Stimulated activated CD4-positive, alpha-beta T cell treated with anti-CD3 and anti-CD28 coated beads, Interleukin-15, amount 100 ng/mL, for 48 hours (primary cell): ENCODE data around the gene STIP1.

Source experiments
- DNase-seq, 2 donors: peaks; one replicate each; pipeline ENCODE4 v3.0.0-alpha.2; 2020; ENCODE audit warnings: low read depth in 2 of 2

Gene STIP1

DNA sequence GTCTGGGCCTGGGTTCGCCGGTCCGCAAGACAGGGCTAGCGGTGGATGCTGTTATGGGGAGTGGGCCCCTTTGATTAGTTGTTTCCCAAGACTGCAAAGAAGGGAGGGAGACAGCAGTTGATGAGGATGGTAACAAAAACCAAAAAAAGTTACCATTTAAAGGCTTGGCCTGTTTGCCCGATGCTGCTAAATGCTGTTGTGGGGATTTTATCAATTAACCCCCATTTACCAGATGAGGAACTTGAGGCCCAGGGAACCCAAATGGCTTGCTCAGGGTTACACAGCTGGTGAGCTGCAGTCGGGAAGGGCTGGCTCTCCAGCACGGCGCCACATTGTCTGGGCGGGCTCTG, 36.7 kb downstream of the STIP1 start:
- no peak for DNase-seq

DNA sequence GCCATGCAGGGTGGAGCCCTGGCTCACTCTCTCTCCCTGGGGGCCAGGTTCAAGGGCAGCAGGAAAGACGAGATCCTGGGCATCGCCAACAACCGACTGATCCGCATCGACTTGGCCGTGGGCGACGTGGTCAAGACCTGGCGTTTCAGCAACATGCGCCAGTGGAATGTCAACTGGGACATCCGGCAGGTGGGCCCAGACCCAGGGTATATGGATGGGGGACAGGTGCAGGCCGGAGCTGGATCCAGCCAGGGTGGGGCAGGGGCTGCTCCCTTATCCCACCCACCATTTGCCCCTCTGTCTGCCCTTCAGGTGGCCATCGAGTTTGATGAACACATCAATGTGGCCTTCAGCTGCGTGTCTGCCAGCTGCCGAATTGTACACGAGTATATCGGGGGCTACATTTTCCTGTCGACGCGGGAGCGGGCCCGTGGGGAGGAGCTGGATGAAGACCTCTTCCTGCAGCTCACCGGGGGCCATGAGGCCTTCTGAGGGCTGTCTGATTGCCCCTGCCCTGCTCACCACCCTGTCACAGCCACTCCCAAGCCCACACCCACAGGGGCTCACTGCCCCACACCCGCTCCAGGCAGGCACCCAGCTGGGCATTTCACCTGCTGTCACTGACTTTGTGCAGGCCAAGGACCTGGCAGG, 37.2 kb downstream of the STIP1 start:
- DNase-seq = no peak

DNA sequence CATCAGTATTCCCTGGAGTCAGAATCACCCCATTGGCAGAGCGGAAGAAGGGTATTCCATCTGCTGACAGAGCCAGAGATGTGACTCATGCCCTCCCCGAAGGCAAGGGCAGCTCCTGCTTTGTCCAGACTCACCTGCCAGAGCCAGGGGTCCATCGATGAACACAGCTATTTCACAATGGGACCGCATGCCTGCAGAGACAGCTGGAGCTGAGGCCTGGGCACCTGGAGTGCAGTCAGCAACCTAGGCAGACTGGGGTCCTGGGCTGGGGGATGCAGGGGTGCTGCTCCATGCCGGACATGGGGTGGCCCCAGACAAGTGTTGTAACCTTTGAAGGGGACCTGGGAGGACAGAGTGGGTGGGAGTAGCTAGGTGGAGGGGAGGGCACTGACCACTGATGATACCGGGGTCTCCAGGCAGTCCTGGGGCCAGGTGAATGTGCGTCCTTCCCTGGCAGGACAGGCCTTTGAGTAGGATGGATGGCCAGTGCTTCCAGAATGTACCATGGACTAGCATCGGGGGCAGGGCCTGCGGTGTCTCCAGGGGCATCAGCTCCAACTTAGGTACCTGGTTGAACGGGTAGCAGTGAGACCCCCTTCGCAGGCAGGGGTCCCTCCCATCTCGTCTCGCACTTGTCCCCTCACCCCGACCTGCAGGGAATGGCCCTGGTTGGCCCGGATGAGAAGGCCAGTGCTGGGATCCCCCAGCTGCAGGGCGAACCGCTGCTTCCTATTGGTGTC, 38.4 kb downstream of the STIP1 start:
- no peak for DNase-seq

DNA sequence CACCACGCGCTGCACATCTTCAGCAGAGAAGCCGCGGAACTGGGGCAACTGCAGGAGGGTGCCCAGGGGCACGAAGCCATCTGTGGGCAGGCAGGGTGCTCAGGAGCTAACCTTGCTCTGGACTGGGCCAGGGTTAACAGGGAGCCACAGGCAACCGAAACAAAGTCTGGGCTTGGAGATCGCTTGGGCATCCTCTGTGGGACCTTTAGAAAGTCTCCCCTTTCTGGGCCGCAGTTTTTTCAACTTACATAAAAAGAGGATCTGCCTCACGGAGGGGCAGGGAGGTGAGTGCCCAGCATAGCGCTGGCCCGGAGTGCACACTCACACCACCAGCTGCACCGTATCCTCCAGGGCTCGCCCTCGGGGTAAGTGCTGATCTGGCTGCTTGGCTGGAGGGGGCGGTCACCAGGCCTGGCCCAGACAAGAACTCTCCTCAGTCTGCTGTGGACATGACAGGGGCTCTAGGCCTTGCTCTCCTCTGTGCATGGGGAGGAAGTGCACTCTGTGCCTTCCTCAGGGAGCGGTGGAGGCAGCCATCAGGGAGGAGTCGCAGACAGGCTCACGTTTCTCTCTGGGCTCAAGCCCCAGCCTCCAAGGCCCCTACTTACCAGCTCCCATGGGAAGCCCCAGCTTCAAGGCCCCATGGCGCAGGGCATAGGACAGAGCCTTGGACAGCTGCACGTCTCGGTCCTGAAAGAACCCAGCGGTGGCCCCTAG, 39.1 kb downstream of the STIP1 start:
- no peak for DNase-seq

DNA sequence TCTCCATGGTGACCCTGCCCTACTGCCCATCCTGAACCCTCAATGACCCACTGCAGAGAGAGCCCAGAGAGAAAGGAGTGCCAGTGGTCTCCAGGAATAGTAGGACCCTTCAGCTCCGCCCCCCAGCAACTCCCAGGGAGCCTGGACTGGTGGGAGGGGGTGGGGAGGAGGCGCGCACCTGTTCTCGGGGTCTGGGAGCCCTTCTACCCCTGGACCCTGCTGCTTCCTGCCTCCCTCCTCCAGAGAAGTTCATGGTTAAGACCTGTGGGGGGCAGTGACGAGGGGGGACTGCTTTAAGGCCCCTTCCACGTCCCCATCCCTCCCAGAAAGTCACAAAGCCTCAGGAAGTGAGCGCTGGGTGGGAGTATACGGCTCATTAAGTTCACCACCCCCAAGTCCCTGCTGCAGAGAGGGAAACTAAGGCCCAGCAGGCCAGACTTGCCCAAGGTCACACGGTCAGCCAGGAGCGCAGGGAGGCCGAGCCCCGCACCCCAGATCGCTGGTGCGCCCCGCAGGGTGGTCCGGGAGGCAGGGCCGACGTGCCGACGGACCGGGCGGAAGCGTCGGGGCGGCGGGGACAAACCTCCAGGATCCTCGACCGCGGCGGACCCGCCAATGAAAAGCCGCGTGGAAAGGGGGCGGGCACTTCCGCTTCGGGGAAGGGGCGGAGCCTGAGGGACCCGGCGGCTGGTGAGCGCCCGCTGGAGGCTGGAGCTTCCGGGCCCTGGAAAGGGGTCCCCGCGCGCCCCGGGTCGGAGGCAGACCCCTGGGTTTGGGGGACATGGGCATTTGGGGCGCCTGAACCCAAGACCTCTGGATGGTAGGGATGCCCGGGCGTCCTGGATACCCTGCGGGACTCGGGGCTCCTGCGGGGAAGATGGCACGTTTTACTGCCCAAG, 39.9 kb downstream of the STIP1 start, which contains the start of the genes NUDT22 and TRPT1:
NUDT22 (plus strand) TSS at position 667 of the 899 bp plus-strand sequence. CDS start 379 bp downstream, outside the sequence.
TRPT1 (minus strand) TSS at position 579 of the 899 bp plus-strand sequence; CDS start at position 253, 326 bp downstream.
- peak; percentile 83 to 95 for DNase-seq

DNA sequence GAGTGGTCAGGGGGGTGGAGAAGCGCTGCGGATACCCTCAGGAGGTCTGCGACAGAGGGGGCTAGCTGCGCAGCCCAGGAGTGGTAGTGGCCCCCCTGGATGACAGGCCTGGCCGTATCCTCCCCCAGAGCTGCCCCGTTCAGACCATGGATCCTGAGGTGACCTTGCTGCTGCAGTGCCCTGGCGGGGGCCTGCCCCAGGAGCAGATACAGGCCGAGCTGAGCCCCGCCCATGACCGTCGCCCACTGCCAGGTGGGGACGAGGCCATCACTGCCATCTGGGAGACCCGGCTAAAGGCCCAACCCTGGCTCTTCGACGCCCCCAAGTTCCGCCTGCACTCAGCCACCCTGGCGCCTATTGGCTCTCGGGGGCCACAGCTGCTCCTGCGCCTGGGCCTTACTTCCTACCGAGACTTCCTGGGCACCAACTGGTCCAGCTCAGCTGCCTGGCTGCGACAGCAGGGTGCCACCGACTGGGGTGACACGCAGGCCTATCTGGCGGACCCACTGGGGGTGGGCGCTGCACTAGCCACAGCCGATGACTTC, 40.6 kb downstream of the STIP1 start:
- DNase-seq = no peak

DNA sequence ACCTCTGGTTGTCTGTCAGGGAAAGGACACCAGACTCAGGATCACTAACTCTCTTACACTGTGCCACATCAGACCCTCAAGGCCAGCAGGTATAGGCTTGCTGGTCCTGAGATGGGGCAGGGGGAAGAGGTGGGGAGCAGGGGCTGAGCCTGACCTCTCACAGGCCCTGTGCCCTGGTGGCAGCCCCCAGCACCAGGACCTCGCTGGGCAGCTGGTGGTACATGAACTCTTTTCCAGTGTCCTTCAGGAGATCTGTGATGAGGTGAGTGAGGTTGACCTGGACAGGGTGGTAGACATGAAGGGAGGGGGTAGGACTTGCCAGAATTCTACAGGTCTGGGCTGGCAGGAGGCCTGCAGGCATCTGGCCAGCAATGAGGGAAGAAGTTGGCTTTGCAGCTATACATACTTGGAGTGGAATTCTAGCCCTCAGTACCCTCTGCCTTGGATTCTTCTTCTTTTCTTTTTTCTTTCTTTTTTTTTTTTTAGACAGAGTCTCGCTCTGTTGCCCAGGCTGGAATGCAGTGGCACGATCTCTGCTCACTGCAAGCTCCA, 41.5 kb downstream of the STIP1 start:
- no peak for DNase-seq

DNA sequence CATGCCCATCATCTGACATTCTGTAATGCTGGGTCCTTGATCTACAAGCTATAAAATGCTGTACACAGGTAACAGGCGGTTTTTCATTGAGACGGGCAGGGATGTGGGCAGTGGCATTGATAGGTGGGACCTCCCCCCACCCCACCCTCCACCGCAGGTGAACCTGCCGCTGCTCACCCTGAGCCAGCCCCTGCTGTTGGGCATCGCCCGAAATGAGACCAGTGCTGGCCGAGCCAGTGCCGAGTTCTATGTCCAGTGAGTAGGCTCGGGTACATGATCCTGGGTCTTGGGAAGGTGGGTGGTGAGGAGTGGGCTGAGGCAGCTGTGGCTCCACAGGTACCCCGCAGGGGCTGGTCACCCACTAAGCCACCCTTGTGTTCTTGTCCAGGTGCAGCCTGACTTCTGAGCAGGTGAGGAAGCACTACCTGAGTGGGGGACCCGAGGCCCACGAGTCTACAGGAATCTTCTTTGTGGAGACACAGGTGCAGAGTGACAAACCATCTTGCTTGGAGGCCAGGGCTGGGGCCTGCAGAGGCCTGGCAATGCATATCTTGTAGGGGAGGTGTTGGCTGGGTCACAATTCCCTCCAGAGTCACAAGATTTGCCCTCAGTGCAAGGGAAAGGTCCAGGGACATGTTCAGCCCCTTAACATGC, 43.2 kb downstream of the STIP1 start:
- DNase-seq = no peak

DNA sequence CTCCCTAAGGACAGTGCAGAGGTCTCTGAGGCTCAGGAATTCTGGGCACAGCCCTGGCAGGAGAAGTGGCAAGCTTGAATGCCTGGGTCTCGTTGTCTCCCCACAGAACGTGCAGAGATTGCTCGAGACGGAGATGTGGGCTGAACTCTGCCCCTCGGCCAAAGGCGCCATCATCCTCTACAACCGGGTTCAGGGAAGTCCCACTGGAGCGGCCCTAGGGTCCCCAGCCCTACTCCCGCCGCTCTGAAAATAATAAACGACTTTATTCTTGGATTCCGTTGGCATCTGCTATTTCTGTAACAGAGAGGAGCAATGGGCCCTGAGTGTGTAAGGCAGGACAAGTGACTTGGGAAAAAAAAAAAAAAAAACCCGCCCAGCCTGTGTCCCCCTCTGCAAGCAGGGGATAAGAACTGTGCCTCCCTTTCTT, 43.8 kb downstream of the STIP1 start:
- DNase-seq = no peak

DNA sequence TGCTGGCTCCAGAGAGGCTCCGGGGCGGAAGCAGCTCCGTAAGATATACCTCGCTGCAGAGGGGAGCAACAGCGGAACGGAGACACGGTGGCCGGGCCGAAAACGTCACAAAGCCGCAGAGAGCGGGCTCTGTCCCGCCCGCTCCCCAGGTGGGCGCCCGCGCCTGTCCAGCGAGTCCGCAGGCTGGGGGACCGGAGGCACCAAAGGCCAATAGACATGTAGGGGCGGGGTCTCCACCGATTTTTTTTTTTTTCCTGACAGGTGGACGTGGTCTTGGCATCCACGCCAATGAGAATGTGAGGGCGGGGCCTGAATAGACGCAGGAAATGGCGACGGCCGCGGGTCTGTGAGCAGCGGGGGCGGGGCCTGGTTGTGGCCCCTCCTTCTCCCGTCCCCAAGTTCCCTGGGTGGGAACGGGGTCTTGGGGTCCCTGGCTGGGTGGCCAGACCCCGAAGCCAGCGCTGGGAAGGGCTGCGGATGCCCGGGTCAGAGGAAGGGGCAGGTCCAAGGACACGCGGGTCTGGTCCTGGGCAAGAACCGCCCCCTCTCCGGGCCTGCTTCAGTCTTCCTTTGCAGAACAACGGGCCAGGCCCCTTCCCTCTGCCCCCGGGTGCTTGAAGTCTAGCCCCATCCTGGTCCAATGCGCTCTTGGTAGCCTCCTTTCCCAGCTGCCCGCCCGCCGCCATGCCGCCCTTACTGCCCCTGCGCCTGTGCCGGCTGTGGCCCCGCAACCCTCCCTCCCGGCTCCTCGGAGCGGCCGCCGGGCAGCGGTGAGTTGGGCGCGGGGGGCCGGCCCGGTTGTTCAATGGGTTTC, 44.4 kb downstream of the STIP1 start, which contains the start of gene DNAJC4:
DNAJC4 (plus strand) TSS at position 378 of the 814 bp plus-strand sequence; CDS start at position 685, 307 bp downstream.
- DNase-seq = peak; percentile 68 to 87

DNA sequence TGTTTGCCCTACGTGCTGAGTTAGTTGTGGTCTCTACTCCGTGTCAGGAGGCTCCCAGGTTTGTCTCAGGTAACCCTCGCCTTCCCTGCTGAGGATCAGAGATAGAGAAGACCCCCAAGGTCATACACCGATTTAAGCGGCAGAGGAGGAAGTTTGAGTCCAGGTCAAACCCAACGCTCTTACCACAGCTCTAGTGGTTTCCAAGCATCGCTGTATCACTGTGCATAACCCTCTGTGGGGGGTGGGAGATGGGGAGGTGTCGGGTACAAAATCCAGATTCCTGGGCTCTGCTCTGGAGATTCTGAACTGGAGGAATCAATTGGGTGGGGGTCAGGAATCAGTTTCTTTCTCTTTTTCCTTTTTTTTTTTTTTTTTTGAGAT, 45.0 kb downstream of the STIP1 start:
- no peak for DNase-seq

DNA sequence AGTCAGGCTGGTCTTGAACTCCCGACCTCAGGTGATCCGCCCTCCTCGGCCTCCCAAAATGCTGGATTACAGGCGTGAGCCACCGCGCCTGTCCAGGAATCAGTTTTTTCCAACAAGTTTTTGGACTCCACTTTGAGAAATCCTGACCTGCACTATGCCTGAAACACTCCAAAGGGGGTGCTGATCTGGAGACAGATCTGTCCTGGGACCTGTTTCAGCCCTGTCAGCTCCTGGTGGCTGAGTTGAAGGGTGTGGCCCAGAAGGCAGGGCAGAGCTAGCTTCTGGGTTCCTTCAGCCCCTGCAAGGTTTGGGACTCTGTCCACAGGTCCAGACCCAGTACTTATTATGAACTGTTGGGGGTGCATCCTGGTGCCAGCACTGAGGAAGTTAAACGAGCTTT, 45.6 kb downstream of the STIP1 start:
- DNase-seq = no peak

DNA sequence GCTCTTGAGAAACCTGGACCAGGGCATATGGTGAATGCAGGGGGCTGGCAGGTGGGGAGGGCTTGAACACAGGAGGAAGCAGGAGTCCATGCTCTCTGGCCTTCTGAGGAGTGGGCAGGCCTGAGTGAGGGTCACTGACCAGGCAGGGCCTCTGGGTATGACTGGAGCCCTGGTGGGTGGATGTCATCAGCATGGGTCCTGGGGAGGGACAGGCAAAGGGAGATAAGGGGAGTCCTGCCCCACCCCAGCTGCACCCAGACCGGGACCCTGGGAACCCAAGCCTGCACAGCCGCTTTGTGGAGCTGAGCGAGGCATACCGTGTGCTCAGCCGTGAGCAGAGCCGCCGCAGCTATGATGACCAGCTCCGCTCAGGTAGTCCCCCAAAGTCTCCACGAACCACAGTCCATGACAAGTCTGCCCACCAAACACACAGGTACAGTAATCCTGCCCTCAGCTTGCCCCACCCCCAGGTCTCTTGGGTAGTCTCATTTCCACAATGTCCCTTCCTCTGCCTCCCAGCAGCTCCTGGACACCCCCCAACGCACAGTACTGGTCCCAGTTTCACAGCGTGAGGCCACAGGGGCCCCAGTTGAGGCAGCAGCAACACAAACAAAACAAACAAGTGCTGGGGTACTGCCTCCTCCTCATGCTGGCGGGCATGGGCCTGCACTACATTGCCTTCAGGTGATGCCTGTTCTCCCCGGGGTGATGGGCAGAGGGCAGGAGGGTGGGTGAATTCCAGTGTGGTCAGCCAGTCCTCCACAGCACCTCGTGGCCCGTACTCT, 46.4 kb downstream of the STIP1 start:
- no peak for DNase-seq

DNA sequence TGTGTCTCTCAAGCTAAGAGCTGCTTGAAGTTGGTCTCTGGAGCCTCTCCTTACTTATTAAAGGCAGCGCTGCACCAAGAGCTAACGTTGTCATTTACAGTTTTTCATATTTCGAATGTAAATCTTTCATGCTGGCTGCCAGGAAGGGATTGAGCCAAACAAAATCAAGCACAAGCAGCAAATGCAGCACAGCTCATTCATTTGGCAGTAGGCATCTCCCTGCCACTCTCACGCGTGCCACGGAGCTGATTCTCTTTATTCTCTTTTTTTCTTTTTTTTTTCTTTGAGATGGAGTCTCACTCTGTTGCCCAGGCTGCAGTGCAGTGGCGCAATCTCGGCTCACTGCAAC, 47.0 kb downstream of the STIP1 start:
- DNase-seq = no peak

DNA sequence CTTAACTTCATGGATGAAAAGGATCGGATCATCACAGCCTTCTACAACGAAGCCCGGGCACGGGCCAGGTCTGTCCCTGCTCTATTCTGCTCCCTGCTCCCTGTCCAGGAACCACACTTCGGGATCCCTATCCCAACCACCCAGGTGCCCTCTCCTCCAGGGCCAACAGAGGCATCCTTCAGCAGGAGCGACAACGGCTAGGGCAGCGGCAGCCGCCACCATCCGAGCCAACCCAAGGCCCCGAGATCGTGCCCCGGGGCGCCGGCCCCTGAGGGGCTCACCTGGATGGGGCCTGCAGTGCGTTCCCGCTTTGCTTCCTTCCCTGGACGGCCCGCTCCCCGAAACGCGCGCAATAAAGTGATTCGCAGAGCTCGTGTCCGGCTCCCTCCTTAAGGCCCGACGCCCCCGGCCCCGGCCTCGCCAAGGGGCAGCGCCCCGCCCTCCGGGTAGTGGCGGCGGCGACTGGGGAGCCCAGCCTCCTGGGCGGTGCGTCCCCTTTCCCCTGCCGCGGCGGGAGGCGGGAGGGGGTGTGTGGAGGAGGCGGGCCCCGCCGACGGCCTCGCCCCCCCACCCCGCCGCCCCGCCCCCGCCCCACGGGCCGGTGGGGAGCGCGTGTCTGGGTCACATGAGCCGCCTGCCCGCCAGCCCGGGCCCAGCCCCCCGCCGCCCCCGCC, 48.1 kb downstream of the STIP1 start, which contains the start of gene VEGFB:
VEGFB (plus strand) TSS at position 672 of the 674 bp plus-strand sequence. CDS start 250 bp downstream, outside the sequence.
- DNase-seq = peak in 1 of 2 donors; percentile 65

DNA sequence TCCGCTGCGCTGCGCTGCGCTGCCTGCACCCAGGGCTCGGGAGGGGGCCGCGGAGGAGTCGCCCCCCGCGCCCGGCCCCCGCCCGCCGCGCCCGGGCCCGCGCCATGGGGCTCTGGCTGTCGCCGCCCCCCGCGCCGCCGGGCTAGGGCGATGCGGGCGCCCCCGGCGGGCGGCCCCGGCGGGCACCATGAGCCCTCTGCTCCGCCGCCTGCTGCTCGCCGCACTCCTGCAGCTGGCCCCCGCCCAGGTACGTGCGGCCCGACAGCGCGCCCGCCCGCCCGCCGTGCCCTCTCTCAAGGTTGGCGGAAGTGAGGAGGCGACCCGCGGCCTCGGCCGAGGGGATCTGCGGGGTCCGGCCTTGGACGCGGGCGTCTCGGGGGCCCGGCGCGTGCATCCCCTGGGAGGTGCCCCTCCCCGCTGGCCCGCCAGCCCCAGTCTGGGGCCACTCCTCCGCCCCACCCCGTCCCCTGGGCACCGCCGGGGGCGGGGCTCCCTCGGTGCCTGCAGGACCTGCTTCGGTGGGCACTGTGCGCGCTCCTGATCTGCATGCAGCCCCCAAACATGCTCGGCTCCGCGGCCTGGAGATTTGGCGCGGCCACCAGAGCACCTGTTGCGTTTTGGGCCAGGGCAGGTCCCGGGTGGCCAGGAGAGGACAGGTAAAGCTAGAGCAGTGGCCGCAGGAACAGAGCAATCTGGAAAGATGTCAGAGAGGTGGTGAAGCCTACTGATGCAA, 48.8 kb downstream of the STIP1 start:
- no peak for DNase-seq

DNA sequence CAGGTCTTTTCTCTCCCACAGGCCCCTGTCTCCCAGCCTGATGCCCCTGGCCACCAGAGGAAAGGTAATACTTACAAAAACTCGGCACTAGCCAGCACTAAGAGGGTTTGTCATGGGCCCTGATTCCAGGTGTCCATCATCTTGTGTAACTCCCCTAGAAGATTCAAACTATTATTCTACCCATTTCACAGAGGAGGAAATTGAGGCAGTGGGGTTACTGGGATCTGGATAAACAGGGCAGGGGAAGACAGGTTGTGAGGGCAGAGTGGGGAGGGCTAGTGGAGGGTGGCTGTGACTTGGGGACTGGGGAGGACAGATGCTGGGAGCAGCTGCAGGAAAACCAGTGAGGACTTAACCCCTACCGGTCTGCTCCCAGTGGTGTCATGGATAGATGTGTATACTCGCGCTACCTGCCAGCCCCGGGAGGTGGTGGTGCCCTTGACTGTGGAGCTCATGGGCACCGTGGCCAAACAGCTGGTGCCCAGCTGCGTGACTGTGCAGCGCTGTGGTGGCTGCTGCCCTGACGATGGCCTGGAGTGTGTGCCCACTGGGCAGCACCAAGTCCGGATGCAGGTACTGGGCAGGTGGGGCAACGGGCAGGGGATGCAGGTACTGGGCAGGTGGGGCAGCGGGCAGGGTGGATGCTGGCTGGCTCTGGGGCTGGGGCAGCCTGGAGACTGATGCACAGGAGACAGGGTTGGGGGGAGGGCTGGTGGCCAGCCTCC, 49.6 kb downstream of the STIP1 start:
- DNase-seq = no peak
